Astrocyte (in vitro differentiated cells and primary cell): ENCODE measurements around the gene NAGLU.

Experiments used
- CTCF ChIP-seq: IDR thresholded peaks from 2 replicates; pipeline ENCODE4 v1.5.1; 2011; ENCODE audit warnings: low read depth, mild to moderate bottlenecking, inconsistent platforms, low read length, moderate library complexity; ENCODE audit not compliant: insufficient read depth
- EZH2 ChIP-seq: IDR thresholded peaks from 2 replicates; pipeline ENCODE4 v1.6.1; 2012; ENCODE audit warnings: mild to moderate bottlenecking, low read length, inconsistent platforms; ENCODE audit not compliant: insufficient read depth

- TF ChIP-seq CTCF (no peak), EZH2 (no peak)
Observed at GRCh38 chr17:42559075-42559474, 23.0 kb downstream of the NAGLU start.
